Gastroesophageal sphincter (tissue), 3 donors: ENCODE data around the gene ATP2A3.

Source experiments
- EP300 ChIP-seq: sonication (generic); formaldehyde crosslinking; IDR thresholded peaks from one replicate; pipeline ENCODE4 v1.6.1; 2017; ENCODE audit warnings: antibody characterized with exemption, mild to moderate bottlenecking
- POLR2A ChIP-seq, 2 donors: fragments of 450-650 bp; IDR thresholded peaks; one replicate each; pipeline ENCODE4 v1.6.1; 2017; ENCODE audit warnings: antibody characterized with exemption in 2 of 2, mild to moderate bottlenecking in 2 of 2, moderate library complexity in 1 of 2
- TF ChIP-seq, protein P1 (sequence below), 4 experiments: fragments of 200-600 bp in 2 of 4; fragments of 450-650 bp in 2 of 4; sonication (generic) in 1 of 4; IDR thresholded peaks; one replicate each; pipeline ENCODE4 v1.5.1; 2017 to 2019; ENCODE audit warnings: antibody characterized with exemption in 4 of 4, mild to moderate bottlenecking in 2 of 4, moderate library complexity in 2 of 4

GRCh38 chr17:3923466-3924190 is 40.6 kb downstream of the ATP2A3 start:
- TF ChIP-seq, protein P1, sequence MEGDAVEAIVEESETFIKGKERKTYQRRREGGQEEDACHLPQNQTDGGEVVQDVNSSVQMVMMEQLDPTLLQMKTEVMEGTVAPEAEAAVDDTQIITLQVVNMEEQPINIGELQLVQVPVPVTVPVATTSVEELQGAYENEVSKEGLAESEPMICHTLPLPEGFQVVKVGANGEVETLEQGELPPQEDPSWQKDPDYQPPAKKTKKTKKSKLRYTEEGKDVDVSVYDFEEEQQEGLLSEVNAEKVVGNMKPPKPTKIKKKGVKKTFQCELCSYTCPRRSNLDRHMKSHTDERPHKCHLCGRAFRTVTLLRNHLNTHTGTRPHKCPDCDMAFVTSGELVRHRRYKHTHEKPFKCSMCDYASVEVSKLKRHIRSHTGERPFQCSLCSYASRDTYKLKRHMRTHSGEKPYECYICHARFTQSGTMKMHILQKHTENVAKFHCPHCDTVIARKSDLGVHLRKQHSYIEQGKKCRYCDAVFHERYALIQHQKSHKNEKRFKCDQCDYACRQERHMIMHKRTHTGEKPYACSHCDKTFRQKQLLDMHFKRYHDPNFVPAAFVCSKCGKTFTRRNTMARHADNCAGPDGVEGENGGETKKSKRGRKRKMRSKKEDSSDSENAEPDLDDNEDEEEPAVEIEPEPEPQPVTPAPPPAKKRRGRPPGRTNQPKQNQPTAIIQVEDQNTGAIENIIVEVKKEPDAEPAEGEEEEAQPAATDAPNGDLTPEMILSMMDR (IDR thresholded peaks at IDR 0.05) = no peak
- TF ChIP-seq EP300 (no peak), POLR2A (IDR thresholded peaks at IDR 0.05) (no peak)
